HG03439 (cell line): ENCODE results near the gene RPL29.

ENCODE experiments used
- ATAC-seq: cut with Tn5 transposase; IDR thresholded peaks from one replicate; pipeline ENCODE4 v1.9.1; 2021; ENCODE audit warnings: mild to moderate bottlenecking, moderate library complexity; ENCODE audit not compliant: unreplicated experiment

Gene RPL29

GRCh38 chr3:51948016-51948580 lies 47.6 kb downstream of the RPL29 start:
- no peak for ATAC-seq

- no peak for ATAC-seq
These were observed 48.3 kb downstream of the RPL29 start for GRCh38 chr3:51947215-51947900.

GRCh38 chr3:51946796-51947195 lies 48.9 kb downstream of the RPL29 start:
- ATAC-seq: no peak

- no peak for ATAC-seq
These were observed 49.6 kb downstream of the RPL29 start for GRCh38 chr3:51945926-51946705.

GRCh38 chr3:51945031-51945840 lies 50.5 kb downstream of the RPL29 start:
- ATAC-seq: no peak

GRCh38 chr3:51944451-51945021 lies 51.2 kb downstream of the RPL29 start:
- ATAC-seq: no peak
